ENCODE data around the gene SEMA6B. TPM values are rescaled to one million over a fixed set of nuclear protein-coding genes. Genes with fewer than 3 reads are reported as not detected.

SEMA6B gene
- total and polyA plus RNA-seq, 10 of the 15 experiments (the other 5 are each of a cell fraction or from before 2014, with no cell fraction given), result 0.13 TPM; not detected in 9

DNA sequence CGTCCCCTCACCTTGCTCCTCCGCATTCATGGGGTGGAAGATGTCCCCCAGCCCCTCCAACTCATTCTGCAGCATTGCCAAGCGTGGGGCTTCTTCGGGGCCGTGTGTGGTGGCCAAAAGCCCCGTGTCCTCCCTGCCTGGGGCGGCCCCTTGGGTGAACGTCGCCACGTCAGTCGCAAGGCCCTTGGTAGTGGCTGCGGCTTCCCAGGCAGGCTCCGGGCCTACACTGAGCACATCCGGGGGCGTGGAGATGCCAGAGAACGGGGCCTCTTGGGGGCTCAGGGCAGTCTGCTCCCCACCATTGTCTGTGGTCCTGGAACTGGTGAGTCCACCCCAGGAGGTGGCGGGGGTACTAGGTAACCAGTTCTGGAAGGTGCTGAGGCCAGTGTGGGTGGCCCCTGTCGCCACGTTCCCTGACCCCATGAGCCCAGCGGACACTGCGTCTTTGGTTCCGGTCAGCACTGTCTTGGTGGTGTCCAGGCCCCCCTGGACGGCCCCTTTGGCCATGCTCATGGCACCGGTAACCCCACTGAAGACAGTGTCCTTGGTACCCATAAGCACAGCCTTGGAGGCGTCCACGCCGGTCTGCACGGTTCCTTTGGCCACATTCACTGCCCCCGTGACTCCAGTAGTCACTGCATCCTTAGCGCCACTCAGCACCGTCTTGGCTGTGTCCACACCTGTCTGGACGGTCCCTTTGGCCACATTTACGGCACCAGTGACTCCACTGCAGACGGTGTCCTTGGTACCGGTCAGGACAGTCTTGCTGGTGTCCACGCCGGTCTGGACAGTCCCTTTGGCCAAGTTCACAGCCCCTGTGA is 48.8 kb downstream of the SEMA6B start:
- intact Hi-C loops (cut with micrococcal nuclease; ENCODE audit: unreplicated experiment) (no loop called here), in situ Hi-C loops (cut with MboI) (no loop called here)
- H3K36me3 ChIP-seq (ENCODE audit: control insufficient read depth in 2 of 2, insufficient read depth in 2 of 2, low read length in 1 of 2), result no peaks in the 10 kb centered on the region
- ChIA-PET RAD21 (ENCODE audit: unreplicated experiment) (no interaction called here), SMC1A (ENCODE audit: uncharacterized antibody, unreplicated experiment) (no interaction called here), POLR2A (interaction anchor here (0.6 kb wide), 1 partner anchor 262 kb away, joined by 3 read pairs; no protein-coding TSS in a partner anchor), CTCF (no interaction called here)
- ATAC-seq (no peak; the same call in 2 of the 3 replicates), DNase-seq (ENCODE audit: low read depth, low spot score) (no peak), FAIRE-seq (no peak)
- no peak overlapping the region for H3K27ac ChIP-seq (ENCODE audit: control insufficient read depth, insufficient read depth)
- WGBS (ENCODE audit: insufficient coverage, insufficient replicate concordance, low lambda C conversion rate, missing lambda C conversion rate), result 82% methylated on average over 37 of the region's 37 CpGs
- H2AFZ ChIP-seq (ENCODE audit: control insufficient read depth, low read depth, low read length), result no peak overlapping the region
- no peak overlapping the region for H3K4me3 ChIP-seq
- H3K27me3 ChIP-seq (replicated peaks in 1 of 2; ENCODE audit: control insufficient read depth in 2 of 2, insufficient read depth in 2 of 2, low read length in 1 of 2), result no peaks in the 10 kb centered on the region
- no peaks in the 10 kb centered on the region for H4K20me1 ChIP-seq (ENCODE audit: control insufficient read depth, insufficient read depth)
- H3K9me3 ChIP-seq (replicated peaks; ENCODE audit: control insufficient read depth, insufficient read depth, low read length), result no peaks in the 10 kb centered on the region
- H3K9ac ChIP-seq (ENCODE audit: control insufficient read depth, insufficient read depth, low read length), result no peak overlapping the region
- no TSS peak for BruUV-seq (replicated peaks)
- no peaks in the 10 kb centered on the region for H3K4me1 ChIP-seq (ENCODE audit: control insufficient read depth, insufficient read depth, low read length)
- H3K79me2 ChIP-seq (ENCODE audit: control insufficient read depth, insufficient read depth, low read length), result no peaks in the 10 kb centered on the region
- no peak overlapping the region for H3K4me2 ChIP-seq (ENCODE audit: control insufficient read depth, insufficient read depth)
- TF ChIP-seq, protein P1, sequence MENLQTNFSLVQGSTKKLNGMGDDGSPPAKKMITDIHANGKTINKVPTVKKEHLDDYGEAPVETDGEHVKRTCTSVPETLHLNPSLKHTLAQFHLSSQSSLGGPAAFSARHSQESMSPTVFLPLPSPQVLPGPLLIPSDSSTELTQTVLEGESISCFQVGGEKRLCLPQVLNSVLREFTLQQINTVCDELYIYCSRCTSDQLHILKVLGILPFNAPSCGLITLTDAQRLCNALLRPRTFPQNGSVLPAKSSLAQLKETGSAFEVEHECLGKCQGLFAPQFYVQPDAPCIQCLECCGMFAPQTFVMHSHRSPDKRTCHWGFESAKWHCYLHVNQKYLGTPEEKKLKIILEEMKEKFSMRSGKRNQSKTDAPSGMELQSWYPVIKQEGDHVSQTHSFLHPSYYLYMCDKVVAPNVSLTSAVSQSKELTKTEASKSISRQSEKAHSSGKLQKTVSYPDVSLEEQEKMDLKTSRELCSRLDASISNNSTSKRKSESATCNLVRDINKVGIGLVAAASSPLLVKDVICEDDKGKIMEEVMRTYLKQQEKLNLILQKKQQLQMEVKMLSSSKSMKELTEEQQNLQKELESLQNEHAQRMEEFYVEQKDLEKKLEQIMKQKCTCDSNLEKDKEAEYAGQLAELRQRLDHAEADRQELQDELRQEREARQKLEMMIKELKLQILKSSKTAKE (IDR thresholded peaks at IDR 0.05; ENCODE audit: low read depth, poor library complexity, severe bottlenecking), result no peak
- TF ChIP-seq GABPA (IDR thresholded peaks at IDR 0.05; ENCODE audit: low read depth) (no peak), NBN (IDR thresholded peaks at IDR 0.05) (no peak), BMI1 (IDR thresholded peaks at IDR 0.05; ENCODE audit: borderline replicate concordance) (no peak), SREBF1 (IDR thresholded peaks at IDR 0.05; ENCODE audit: low read length) (no peak), CBFB (IDR thresholded peaks at IDR 0.05; ENCODE audit: low read depth) (no peak), TCF3 (IDR thresholded peaks at IDR 0.05; ENCODE audit: borderline replicate concordance, insufficient read depth, low read depth, low read length) (no peak)
- TF ChIP-seq, protein P2, sequence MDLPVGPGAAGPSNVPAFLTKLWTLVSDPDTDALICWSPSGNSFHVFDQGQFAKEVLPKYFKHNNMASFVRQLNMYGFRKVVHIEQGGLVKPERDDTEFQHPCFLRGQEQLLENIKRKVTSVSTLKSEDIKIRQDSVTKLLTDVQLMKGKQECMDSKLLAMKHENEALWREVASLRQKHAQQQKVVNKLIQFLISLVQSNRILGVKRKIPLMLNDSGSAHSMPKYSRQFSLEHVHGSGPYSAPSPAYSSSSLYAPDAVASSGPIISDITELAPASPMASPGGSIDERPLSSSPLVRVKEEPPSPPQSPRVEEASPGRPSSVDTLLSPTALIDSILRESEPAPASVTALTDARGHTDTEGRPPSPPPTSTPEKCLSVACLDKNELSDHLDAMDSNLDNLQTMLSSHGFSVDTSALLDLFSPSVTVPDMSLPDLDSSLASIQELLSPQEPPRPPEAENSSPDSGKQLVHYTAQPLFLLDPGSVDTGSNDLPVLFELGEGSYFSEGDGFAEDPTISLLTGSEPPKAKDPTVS (IDR thresholded peaks at IDR 0.05; ENCODE audit: low read depth, low read length), result no peak
- TF ChIP-seq, protein P3, sequence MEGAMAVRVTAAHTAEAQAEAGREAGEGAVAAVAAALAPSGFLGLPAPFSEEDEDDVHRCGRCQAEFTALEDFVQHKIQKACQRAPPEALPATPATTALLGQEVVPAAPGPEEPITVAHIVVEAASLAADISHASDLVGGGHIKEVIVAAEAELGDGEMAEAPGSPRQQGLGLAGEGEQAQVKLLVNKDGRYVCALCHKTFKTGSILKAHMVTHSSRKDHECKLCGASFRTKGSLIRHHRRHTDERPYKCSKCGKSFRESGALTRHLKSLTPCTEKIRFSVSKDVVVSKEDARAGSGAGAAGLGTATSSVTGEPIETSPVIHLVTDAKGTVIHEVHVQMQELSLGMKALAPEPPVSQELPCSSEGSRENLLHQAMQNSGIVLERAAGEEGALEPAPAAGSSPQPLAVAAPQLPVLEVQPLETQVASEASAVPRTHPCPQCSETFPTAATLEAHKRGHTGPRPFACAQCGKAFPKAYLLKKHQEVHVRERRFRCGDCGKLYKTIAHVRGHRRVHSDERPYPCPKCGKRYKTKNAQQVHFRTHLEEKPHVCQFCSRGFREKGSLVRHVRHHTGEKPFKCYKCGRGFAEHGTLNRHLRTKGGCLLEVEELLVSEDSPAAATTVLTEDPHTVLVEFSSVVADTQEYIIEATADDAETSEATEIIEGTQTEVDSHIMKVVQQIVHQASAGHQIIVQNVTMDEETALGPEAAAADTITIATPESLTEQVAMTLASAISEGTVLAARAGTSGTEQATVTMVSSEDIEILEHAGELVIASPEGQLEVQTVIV (IDR thresholded peaks at IDR 0.05; ENCODE audit: borderline replicate concordance, partially characterized antibody), result no peak
- TF ChIP-seq, protein P4, sequence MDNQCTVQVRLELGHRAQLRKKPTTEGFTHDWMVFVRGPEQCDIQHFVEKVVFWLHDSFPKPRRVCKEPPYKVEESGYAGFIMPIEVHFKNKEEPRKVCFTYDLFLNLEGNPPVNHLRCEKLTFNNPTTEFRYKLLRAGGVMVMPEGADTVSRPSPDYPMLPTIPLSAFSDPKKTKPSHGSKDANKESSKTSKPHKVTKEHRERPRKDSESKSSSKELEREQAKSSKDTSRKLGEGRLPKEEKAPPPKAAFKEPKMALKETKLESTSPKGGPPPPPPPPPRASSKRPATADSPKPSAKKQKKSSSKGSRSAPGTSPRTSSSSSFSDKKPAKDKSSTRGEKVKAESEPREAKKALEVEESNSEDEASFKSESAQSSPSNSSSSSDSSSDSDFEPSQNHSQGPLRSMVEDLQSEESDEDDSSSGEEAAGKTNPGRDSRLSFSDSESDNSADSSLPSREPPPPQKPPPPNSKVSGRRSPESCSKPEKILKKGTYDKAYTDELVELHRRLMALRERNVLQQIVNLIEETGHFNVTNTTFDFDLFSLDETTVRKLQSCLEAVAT (IDR thresholded peaks at IDR 0.05), result no peak
- TF ChIP-seq, protein P5, sequence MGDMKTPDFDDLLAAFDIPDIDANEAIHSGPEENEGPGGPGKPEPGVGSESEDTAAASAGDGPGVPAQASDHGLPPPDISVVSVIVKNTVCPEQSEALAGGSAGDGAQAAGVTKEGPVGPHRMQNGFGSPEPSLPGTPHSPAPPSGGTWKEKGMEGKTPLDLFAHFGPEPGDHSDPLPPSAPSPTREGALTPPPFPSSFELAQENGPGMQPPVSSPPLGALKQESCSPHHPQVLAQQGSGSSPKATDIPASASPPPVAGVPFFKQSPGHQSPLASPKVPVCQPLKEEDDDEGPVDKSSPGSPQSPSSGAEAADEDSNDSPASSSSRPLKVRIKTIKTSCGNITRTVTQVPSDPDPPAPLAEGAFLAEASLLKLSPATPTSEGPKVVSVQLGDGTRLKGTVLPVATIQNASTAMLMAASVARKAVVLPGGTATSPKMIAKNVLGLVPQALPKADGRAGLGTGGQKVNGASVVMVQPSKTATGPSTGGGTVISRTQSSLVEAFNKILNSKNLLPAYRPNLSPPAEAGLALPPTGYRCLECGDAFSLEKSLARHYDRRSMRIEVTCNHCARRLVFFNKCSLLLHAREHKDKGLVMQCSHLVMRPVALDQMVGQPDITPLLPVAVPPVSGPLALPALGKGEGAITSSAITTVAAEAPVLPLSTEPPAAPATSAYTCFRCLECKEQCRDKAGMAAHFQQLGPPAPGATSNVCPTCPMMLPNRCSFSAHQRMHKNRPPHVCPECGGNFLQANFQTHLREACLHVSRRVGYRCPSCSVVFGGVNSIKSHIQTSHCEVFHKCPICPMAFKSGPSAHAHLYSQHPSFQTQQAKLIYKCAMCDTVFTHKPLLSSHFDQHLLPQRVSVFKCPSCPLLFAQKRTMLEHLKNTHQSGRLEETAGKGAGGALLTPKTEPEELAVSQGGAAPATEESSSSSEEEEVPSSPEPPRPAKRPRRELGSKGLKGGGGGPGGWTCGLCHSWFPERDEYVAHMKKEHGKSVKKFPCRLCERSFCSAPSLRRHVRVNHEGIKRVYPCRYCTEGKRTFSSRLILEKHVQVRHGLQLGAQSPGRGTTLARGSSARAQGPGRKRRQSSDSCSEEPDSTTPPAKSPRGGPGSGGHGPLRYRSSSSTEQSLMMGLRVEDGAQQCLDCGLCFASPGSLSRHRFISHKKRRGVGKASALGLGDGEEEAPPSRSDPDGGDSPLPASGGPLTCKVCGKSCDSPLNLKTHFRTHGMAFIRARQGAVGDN (IDR thresholded peaks at IDR 0.05), result no peak

Data from GM12878 (cell line).